ENCODE results near the gene LPCAT1.
"Not testable (repeated sequence)": the region's sequence is repeated elsewhere in the genome, so short reads cannot be mapped to it uniquely, and the experiment has no call there.

LPCAT1 gene

GRCh38 chr5:1462358-1462757, 61.4 kb downstream of the LPCAT1 start:
- no peak for DNase-seq

- DNase-seq: no peak
Measured at GRCh38 chr5:1461396-1461795, 62.4 kb downstream of the LPCAT1 start.

- no peak for DNase-seq
Measured at GRCh38 chr5:1460054-1460682, 63.6 kb downstream of the LPCAT1 start.

GRCh38 chr5:1459435-1459834, 64.3 kb downstream of the LPCAT1 start:
- DNase-seq: not testable (repeated sequence)

GRCh38 chr5:1456110-1456881, 67.5 kb downstream of the LPCAT1 start:
- DNase-seq: not testable (repeated sequence)

- no peak for DNase-seq
Measured at GRCh38 chr5:1453613-1454012, 70.1 kb downstream of the LPCAT1 start.

- DNase-seq: no peak
Measured at GRCh38 chr5:1449081-1449630, 74.6 kb downstream of the LPCAT1 start.

- no peak for DNase-seq
Measured at GRCh38 chr5:1448511-1449011, 75.2 kb downstream of the LPCAT1 start.

GRCh38 chr5:1447671-1448361, 75.9 kb downstream of the LPCAT1 start:
- DNase-seq: no peak

- DNase-seq: no peak
Measured at GRCh38 chr5:1446602-1447343, 77.0 kb downstream of the LPCAT1 start.

GRCh38 chr5:1445689-1446601, 77.8 kb downstream of the LPCAT1 start:
- no peak for DNase-seq

GRCh38 chr5:1445313-1445688, 78.5 kb downstream of the LPCAT1 start, which contains the start of gene SLC6A3:
Gene SLC6A3, minus strand, starts transcription at chr5:1445440. Its CDS starts 2,243 bp downstream, at chr5:1443197.
- DNase-seq: no peak

GRCh38 chr5:1444361-1445189, 79.2 kb downstream of the LPCAT1 start:
- no peak for DNase-seq

- no peak for DNase-seq
Measured at GRCh38 chr5:1443991-1444360, 79.8 kb downstream of the LPCAT1 start.

GRCh38 chr5:1443171-1443570, 80.6 kb downstream of the LPCAT1 start:
- no peak for DNase-seq

- no peak for DNase-seq
Measured at GRCh38 chr5:1442222-1443145, 81.3 kb downstream of the LPCAT1 start.

- no peak for DNase-seq
Measured at GRCh38 chr5:1441166-1441865, 82.4 kb downstream of the LPCAT1 start.

- DNase-seq: no peak
Measured at GRCh38 chr5:1440098-1440493, 83.7 kb downstream of the LPCAT1 start.
